RWPE1 (cell line): Measurements from ENCODE around the gene ATP1A1.

Experiments
- CTCF ChIA-PET: fragments of 350-600 bp; sonication (Branson Sonifier 250); formaldehyde crosslinking; extraction: SDS; loops from one replicate; lab custom pipeline; 2021; lab: Yijun Ruan, JAX
- POLR2A ChIA-PET: fragments of 400-600 bp; formaldehyde crosslinking; extraction: SDS; loops from one replicate; lab custom pipeline; 2020; ENCODE audit warnings: antibody characterized with exemption; ENCODE audit not compliant: low non-redundant PET; lab: Yijun Ruan, JAX
- DNase-seq: peaks from one replicate; pipeline ENCODE4 v3.0.0; 2012; ENCODE audit warnings: low spot score
- H3K27ac ChIP-seq: fragments of 450-650 bp; 2 replicates; pipeline ENCODE4 v1.5.1; 2017
- CTCF ChIP-seq: fragments of 450-650 bp; conservative IDR thresholded peaks from 2 replicates; pipeline ENCODE4 v1.5.1; 2017; ENCODE audit warnings: low read depth, mild to moderate bottlenecking

Gene ATP1A1

DNA sequence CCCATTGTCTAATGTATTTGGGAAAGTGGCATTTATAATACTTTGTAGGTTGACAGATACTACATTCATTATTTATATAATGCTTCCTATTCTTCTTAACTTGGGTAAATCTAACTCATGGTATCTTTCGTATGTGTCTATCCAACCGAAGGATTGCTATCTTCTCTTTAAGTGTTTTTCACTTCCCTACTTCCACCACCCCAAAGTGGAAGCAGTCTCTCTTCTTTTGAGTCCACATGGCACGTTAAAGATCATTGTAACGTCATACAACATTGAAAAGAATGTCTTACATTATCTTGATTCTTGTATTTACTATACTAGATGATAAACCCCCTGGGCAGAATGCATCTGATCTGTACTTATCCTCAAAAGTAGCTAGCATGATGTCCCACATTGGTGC, 21.2 kb downstream of the ATP1A1 start:
- DNase-seq = no peak
- H3K27ac ChIP-seq = no peak overlapping the region
- ChIA-PET POLR2A (no interaction called here), CTCF (no interaction called here)
- no peak for TF ChIP-seq CTCF

DNA sequence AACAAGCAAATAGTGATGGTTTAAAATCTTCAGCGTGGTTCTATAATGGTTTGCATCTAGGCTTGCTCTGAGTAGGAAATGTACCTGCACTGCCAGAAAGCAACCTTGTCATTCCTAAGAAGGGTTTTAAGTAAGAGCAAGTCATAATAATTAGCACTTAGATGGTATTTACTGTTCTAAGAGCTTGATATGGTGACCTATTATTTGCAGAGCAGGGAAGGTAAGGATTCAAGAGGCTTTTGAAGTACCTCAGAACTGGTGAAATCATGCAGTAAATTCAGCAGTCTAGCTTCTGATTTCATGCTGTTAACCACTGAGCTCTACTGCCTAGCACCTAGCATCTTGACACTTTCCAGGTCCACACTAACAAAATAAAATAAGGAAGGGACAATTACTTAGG, 23.7 kb downstream of the ATP1A1 start:
- H3K27ac ChIP-seq = no peak overlapping the region
- TF ChIP-seq CTCF = no peak
- DNase-seq = no peak
- ChIA-PET CTCF (interaction anchor here (1.0 to 1.5 kb wide), 2 partner anchors 246 to 258 kb away, joined by 4 to 7 read pairs; no protein-coding TSS in a partner anchor), POLR2A (no interaction called here)

DNA sequence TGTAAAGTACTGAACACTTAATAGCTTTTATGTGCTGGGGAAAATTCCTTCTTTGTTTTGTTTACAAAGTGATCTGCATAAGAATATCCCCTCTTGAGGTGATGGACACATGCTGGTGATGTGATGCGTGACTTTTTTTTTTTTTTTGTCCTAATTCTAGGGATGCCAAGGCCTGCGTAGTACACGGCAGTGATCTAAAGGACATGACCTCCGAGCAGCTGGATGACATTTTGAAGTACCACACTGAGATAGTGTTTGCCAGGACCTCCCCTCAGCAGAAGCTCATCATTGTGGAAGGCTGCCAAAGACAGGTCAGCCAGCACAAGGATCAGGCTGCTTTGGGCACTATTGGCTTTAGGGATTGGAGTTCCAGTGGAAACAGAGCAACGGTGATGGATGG, 24.7 kb downstream of the ATP1A1 start:
- TF ChIP-seq CTCF = no peak
- ChIA-PET POLR2A (no interaction called here), CTCF (interaction anchor here (0.6 to 1.5 kb wide), 4 partner anchors 14 to 259 kb away, joined by 3 to 7 read pairs (median 4); no protein-coding TSS in a partner anchor)
- no peak for DNase-seq
- H3K27ac ChIP-seq = no peak overlapping the region

DNA sequence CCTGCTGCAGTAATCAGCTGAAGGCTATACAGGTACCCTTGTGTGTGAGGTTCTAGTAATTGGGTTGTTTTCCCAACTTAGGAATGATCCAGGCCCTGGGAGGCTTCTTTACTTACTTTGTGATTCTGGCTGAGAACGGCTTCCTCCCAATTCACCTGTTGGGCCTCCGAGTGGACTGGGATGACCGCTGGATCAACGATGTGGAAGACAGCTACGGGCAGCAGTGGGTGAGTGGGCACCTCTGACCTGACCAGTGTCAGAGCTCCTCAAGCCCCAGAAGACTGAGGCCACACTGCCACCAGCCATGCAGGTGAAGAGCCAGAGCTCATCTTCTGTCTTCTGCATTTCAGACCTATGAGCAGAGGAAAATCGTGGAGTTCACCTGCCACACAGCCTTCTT, 27.7 kb downstream of the ATP1A1 start:
- ChIA-PET CTCF (no interaction called here), POLR2A (no interaction called here)
- no peak overlapping the region for H3K27ac ChIP-seq
- DNase-seq = no peak
- no peak for TF ChIP-seq CTCF

- CTCF ChIA-PET = interaction anchor here (2.7 kb wide), 1 partner anchor 84 kb away, joined by 13 read pairs; no protein-coding TSS in a partner anchor
- no peak overlapping the region for H3K27ac ChIP-seq
- DNase-seq = no peak
- no peak for TF ChIP-seq CTCF
- POLR2A ChIA-PET = no interaction called here
These were observed 28.7 kb downstream of the ATP1A1 start for GRCh38 chr1:116401646-116402176.

DNA sequence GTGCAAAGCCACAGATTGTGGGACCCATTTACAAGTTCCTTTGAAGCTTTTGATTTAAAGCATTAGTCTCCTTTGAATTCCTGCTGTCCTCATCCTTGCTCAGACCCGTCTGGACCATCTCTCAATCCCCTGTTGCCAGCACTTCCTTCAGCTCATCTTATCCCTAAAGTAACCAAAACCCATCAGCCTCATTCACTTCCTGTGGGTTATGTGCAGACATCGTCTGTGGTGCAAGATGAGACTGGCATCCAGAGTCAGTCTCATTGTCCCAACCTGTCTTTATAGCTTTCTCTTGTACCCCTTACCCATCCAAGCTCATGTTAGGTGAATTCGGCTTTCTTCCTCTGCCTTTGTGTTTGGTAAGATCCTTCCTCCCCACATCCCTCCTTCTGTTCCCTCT, 29.3 kb downstream of the ATP1A1 start:
- DNase-seq = no peak
- POLR2A ChIA-PET = no interaction called here
- no peak for TF ChIP-seq CTCF
- H3K27ac ChIP-seq = no peak overlapping the region; the same call in 1 of the 2 replicates
- CTCF ChIA-PET = interaction anchor here (2.7 kb wide), 1 partner anchor 83 kb away, joined by 13 read pairs; no protein-coding TSS in a partner anchor
